Activated naive CD8-positive, alpha-beta T cell treated with anti-CD3 and anti-CD28 coated beads, Interleukin-2, amount 10 ng/mL, durations not matched to agents 7 days and 5 days (primary cell): ENCODE measurements around the gene LRP1. TPM values are rescaled to one million over a fixed set of nuclear protein-coding genes. Genes with fewer than 3 reads are reported as not detected.

Experiments
- ATAC-seq: fragments of 150-1000 bp; cut with Tn5 transposase; one replicate; pipeline ENCODE4 v1.10.0; 2021; ENCODE audit warnings: low read depth, moderate library complexity
- POLR2A ChIA-PET: fragments of 350-600 bp; sonication (Branson Sonifier 250); formaldehyde crosslinking; loops from one replicate; lab custom pipeline; 2021; ENCODE audit warnings: antibody characterized with exemption; lab: Charles Lee
- DNase-seq: peaks from one replicate; pipeline ENCODE4 v3.0.0; 2021
- H3K27ac Mint-ChIP-seq: one replicate; pipeline ENCODE4 v1.8.0; 2022; ENCODE audit warnings: mild to moderate bottlenecking, mixed read lengths
- H3K27me3 Mint-ChIP-seq: one replicate; pipeline ENCODE4 v1.8.0; 2022; ENCODE audit warnings: mild to moderate bottlenecking, moderate library complexity, mixed read lengths
- H3K36me3 Mint-ChIP-seq: one replicate; pipeline ENCODE4 v1.8.0; 2021; ENCODE audit warnings: mild to moderate bottlenecking, mixed read lengths
- H3K4me1 Mint-ChIP-seq: one replicate; pipeline ENCODE4 v1.8.0; 2021; ENCODE audit warnings: mixed read lengths
- H3K4me3 Mint-ChIP-seq: one replicate; pipeline ENCODE4 v1.8.0; 2022; ENCODE audit warnings: mild to moderate bottlenecking, moderate library complexity, mixed read lengths
- H3K9me3 Mint-ChIP-seq: one replicate; pipeline ENCODE4 v1.8.0; 2021; ENCODE audit warnings: mixed read lengths
- total RNA-seq, 2 experiments: library from RNA; stranded (reverse); gene quantifications; one replicate each; pipeline ENCODE4 v1.2.3, GENCODE V29; 2021

LRP1 gene
- total RNA-seq, 2 experiments from 2014 or later: 4.9 to 6.1 TPM

DNA sequence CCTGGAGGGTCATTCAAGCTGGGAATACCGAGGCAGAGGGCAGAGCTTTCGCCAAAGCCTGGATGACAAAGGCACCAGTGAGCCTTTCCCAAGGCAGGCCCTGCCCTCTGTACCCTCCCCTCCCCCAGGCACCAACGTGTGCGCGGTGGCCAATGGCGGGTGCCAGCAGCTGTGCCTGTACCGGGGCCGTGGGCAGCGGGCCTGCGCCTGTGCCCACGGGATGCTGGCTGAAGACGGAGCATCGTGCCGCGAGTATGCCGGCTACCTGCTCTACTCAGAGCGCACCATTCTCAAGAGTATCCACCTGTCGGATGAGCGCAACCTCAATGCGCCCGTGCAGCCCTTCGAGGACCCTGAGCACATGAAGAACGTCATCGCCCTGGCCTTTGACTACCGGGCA lies 57.1 kb downstream of the LRP1 start:
- no peak overlapping the region for H3K4me3 Mint-ChIP-seq
- no peaks in the 10 kb centered on the region for H3K27me3 Mint-ChIP-seq
- H3K27ac Mint-ChIP-seq: no peak overlapping the region
- no peaks in the 10 kb centered on the region for H3K36me3 Mint-ChIP-seq
- ATAC-seq (no peak), DNase-seq (no peak)
- H3K4me1 Mint-ChIP-seq: peaks cover 4% of the 10 kb centered on the region
- no peaks in the 10 kb centered on the region for H3K9me3 Mint-ChIP-seq
- POLR2A ChIA-PET: no interaction called here

GRCh38 chr12:57185906-57186508 lies 57.7 kb downstream of the LRP1 start:
- Mint-ChIP-seq H3K27me3 (no peaks in the 10 kb centered on the region), H3K36me3 (no peaks in the 10 kb centered on the region), H3K4me3 (no peak overlapping the region), H3K27ac (no peak overlapping the region), H3K4me1 (peaks cover 4% of the 10 kb centered on the region), H3K9me3 (no peaks in the 10 kb centered on the region)
- DNase-seq (no peak), ATAC-seq (no peak)
- POLR2A ChIA-PET: no interaction called here

GRCh38 chr12:57187222-57188089 lies 59.2 kb downstream of the LRP1 start:
- Mint-ChIP-seq H3K27ac (no peak overlapping the region), H3K4me1 (peaks cover 4% of the 10 kb centered on the region), H3K27me3 (no peaks in the 10 kb centered on the region), H3K36me3 (no peaks in the 10 kb centered on the region), H3K4me3 (no peak overlapping the region), H3K9me3 (no peaks in the 10 kb centered on the region)
- DNase-seq: no peak
- no peak for ATAC-seq
- POLR2A ChIA-PET: interaction anchor here (0.6 kb wide), 3 partner anchors 75 to 122 kb away, joined by 3 to 5 read pairs (median 3); no protein-coding TSS in a partner anchor

DNA sequence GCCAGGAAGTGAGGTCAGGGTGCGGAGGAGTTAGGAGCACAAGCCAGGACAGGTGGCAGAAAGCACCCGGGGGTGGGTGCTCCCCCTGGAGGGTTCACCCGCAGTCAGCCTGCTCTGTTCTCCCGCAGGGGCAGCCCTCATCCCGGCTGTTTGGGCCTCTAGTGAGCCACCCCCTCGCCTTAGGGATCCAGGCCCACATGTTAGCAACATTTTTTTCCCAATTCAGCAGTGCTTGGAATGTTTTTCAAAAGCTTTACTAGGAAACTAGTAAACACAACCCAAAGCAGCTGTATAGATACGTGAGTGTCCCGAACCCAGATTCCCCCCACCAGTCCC lies 59.8 kb downstream of the LRP1 start:
- Mint-ChIP-seq H3K4me1 (peaks cover under 1% of the 10 kb centered on the region), H3K4me3 (no peak overlapping the region), H3K27me3 (no peaks in the 10 kb centered on the region), H3K27ac (no peak overlapping the region), H3K9me3 (no peaks in the 10 kb centered on the region), H3K36me3 (no peaks in the 10 kb centered on the region)
- ATAC-seq (no peak), DNase-seq (no peak)
- POLR2A ChIA-PET: interaction anchor here (0.6 kb wide), 1 partner anchor 122 kb away, joined by 3 read pairs; no protein-coding TSS in a partner anchor

- Mint-ChIP-seq H3K9me3 (no peaks in the 10 kb centered on the region), H3K4me3 (no peak overlapping the region), H3K36me3 (no peaks in the 10 kb centered on the region), H3K27me3 (no peaks in the 10 kb centered on the region), H3K27ac (no peak overlapping the region), H3K4me1 (no peaks in the 10 kb centered on the region)
- ATAC-seq (no peak), DNase-seq (no peak)
- POLR2A ChIA-PET: no interaction called here
Measured at GRCh38 chr12:57190037-57190436, 61.8 kb downstream of the LRP1 start.

- DNase-seq (no peak), ATAC-seq (no peak)
- Mint-ChIP-seq H3K36me3 (no peaks in the 10 kb centered on the region), H3K9me3 (no peaks in the 10 kb centered on the region), H3K4me1 (no peaks in the 10 kb centered on the region), H3K27ac (no peak overlapping the region), H3K4me3 (no peak overlapping the region), H3K27me3 (no peaks in the 10 kb centered on the region)
- POLR2A ChIA-PET: no interaction called here
Measured at GRCh38 chr12:57190821-57191220, 62.5 kb downstream of the LRP1 start.

DNA sequence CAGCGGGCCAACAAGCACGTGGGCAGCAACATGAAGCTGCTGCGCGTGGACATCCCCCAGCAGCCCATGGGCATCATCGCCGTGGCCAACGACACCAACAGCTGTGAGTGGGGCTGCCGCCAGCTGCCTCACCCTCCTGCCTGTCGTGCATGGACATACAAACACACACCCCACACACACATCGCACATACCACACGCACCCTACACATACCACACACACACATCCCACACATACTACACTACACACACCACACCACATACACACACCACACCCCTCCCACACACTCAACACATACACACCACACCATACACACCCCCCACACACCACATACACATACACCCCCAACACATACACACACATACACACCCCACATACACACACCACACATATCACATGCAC lies 63.1 kb downstream of the LRP1 start:
- H3K27me3 Mint-ChIP-seq: no peaks in the 10 kb centered on the region
- DNase-seq (no peak), ATAC-seq (no peak)
- H3K4me3 Mint-ChIP-seq: no peak overlapping the region
- no peak overlapping the region for H3K27ac Mint-ChIP-seq
- no peaks in the 10 kb centered on the region for H3K9me3 Mint-ChIP-seq
- H3K4me1 Mint-ChIP-seq: no peaks in the 10 kb centered on the region
- POLR2A ChIA-PET: no interaction called here
- H3K36me3 Mint-ChIP-seq: no peaks in the 10 kb centered on the region

GRCh38 chr12:57192920-57193319 lies 64.6 kb downstream of the LRP1 start:
- H3K27ac Mint-ChIP-seq: no peak overlapping the region
- H3K27me3 Mint-ChIP-seq: no peaks in the 10 kb centered on the region
- DNase-seq (no peak), ATAC-seq (no peak)
- no peaks in the 10 kb centered on the region for H3K9me3 Mint-ChIP-seq
- no peaks in the 10 kb centered on the region for H3K4me1 Mint-ChIP-seq
- H3K36me3 Mint-ChIP-seq: no peaks in the 10 kb centered on the region
- no peak overlapping the region for H3K4me3 Mint-ChIP-seq
- POLR2A ChIA-PET: no interaction called here

- ATAC-seq (no peak), DNase-seq (no peak)
- POLR2A ChIA-PET: no interaction called here
- no peak overlapping the region for H3K4me3 Mint-ChIP-seq
- no peaks in the 10 kb centered on the region for H3K9me3 Mint-ChIP-seq
- H3K27ac Mint-ChIP-seq: no peak overlapping the region
- H3K36me3 Mint-ChIP-seq: no peaks in the 10 kb centered on the region
- no peaks in the 10 kb centered on the region for H3K27me3 Mint-ChIP-seq
- H3K4me1 Mint-ChIP-seq: no peaks in the 10 kb centered on the region
Measured at GRCh38 chr12:57193706-57194245, 65.5 kb downstream of the LRP1 start.

DNA sequence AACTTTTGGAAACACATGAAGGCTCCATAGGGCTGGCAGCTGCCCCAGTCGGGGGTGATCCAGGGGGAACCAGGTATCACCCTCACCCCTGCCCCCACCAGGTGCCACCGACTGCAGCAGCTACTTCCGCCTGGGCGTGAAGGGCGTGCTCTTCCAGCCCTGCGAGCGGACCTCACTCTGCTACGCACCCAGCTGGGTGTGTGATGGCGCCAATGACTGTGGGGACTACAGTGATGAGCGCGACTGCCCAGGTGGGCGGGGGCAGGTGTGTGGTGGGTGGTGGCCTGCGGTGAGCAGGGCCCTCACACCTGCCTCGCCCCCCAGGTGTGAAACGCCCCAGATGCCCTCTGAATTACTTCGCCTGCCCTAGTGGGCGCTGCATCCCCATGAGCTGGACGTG lies 66.0 kb downstream of the LRP1 start:
- Mint-ChIP-seq H3K4me1 (no peaks in the 10 kb centered on the region), H3K9me3 (no peaks in the 10 kb centered on the region), H3K27ac (no peak overlapping the region), H3K4me3 (no peak overlapping the region), H3K27me3 (no peaks in the 10 kb centered on the region), H3K36me3 (no peaks in the 10 kb centered on the region)
- no peak for DNase-seq
- POLR2A ChIA-PET: no interaction called here
- no peak for ATAC-seq

- no peak overlapping the region for H3K4me3 Mint-ChIP-seq
- H3K27ac Mint-ChIP-seq: no peak overlapping the region
- H3K27me3 Mint-ChIP-seq: no peaks in the 10 kb centered on the region
- no peak for DNase-seq
- no peaks in the 10 kb centered on the region for H3K4me1 Mint-ChIP-seq
- no peaks in the 10 kb centered on the region for H3K36me3 Mint-ChIP-seq
- no peaks in the 10 kb centered on the region for H3K9me3 Mint-ChIP-seq
- POLR2A ChIA-PET: no interaction called here
- ATAC-seq: no peak
Measured at GRCh38 chr12:57195186-57195585, 66.9 kb downstream of the LRP1 start.

- Mint-ChIP-seq H3K27me3 (no peaks in the 10 kb centered on the region), H3K36me3 (no peaks in the 10 kb centered on the region), H3K4me1 (no peaks in the 10 kb centered on the region), H3K27ac (no peak overlapping the region), H3K9me3 (no peaks in the 10 kb centered on the region), H3K4me3 (no peak overlapping the region)
- POLR2A ChIA-PET: no interaction called here
- no peak for ATAC-seq
- DNase-seq: no peak
Measured at GRCh38 chr12:57195611-57196371, 67.5 kb downstream of the LRP1 start.

- POLR2A ChIA-PET: no interaction called here
- Mint-ChIP-seq H3K36me3 (no peaks in the 10 kb centered on the region), H3K9me3 (no peaks in the 10 kb centered on the region), H3K27me3 (no peaks in the 10 kb centered on the region), H3K4me3 (no peak overlapping the region), H3K27ac (no peak overlapping the region), H3K4me1 (no peaks in the 10 kb centered on the region)
- no peak for DNase-seq
- ATAC-seq: no peak
Measured at GRCh38 chr12:57196439-57196838, 68.2 kb downstream of the LRP1 start.
